Thoracic aorta (tissue), 2 donors: Measurements from ENCODE around the gene OLFM1. TPM values are rescaled to one million over a fixed set of nuclear protein-coding genes. Genes with fewer than 3 reads are reported as not detected.

Experiments used
- ATAC-seq: fragments of 150-250 bp; one replicate; pipeline ENCODE4 v1.8.0; 2017; ENCODE audit warnings: low read depth; ENCODE audit not compliant: insufficient number of reproducible peaks, low FRiP score
- DNase-seq: peaks from one replicate; pipeline ENCODE4 v3.0.0-alpha.2; 2020; ENCODE audit warnings: low spot score
- H3K27ac ChIP-seq, 2 donors: fragments of 200-600 bp; sonication (generic); 1 replicate in 1 of 2; 2 replicates in 1 of 2; pipeline ENCODE4 v1.5.1; 2016; ENCODE audit warnings: mild to moderate bottlenecking in 2 of 2, moderate library complexity in 2 of 2
- H3K27me3 ChIP-seq: fragments of 200-600 bp; sonication (generic); replicated peaks from 2 replicates; pipeline ENCODE4 v1.6.0; 2016; ENCODE audit warnings: mild to moderate bottlenecking; ENCODE audit not compliant: insufficient read depth
- H3K36me3 ChIP-seq: fragments of 200-600 bp; sonication (generic); one replicate; pipeline ENCODE4 v1.5.1; 2016
- H3K4me1 ChIP-seq, 2 donors: fragments of 200-600 bp; sonication (generic); 1 replicate in 1 of 2; 2 replicates in 1 of 2; pipeline versions ENCODE4 v1.5.1 to v1.6.0; 2016; ENCODE audit warnings: low read depth in 2 of 2, mild to moderate bottlenecking in 1 of 2; ENCODE audit not compliant: control insufficient read depth in 1 of 2
- H3K4me3 ChIP-seq: fragments of 200-600 bp; sonication (generic); 2 replicates; pipeline ENCODE4 v1.5.1; 2016; ENCODE audit warnings: mild to moderate bottlenecking
- H3K9me3 ChIP-seq: fragments of 200-600 bp; sonication (generic); 2 replicates; pipeline ENCODE4 v1.5.1; 2016
- CTCF ChIP-seq: fragments of 200-600 bp; sonication (generic); IDR thresholded peaks from one replicate; pipeline ENCODE4 v1.5.1; 2019; ENCODE audit warnings: antibody characterized with exemption
- total RNA-seq, 2 donors: library from RNA; depleted of rRNA; stranded (reverse); fragments of >200 nt; gene quantifications; one replicate each; pipeline versions ENCODE4 v1.1.0 to v1.2.3, GENCODE V29; 2016

OLFM1 gene
- total RNA-seq, 2 donors from 2014 or later = 14.5 to 24.5 TPM

GRCh38 chr9:135087899-135088347 is 455 bp downstream of the OLFM1 start:
- Histone ChIP-seq H3K4me3 (peak overlapping the region; percentile 61), H3K27me3 (no peaks in the 10 kb centered on the region), H3K4me1 (peaks cover 6 to 27% of the 10 kb centered on the region in 2 donors), H3K36me3 (no peaks in the 10 kb centered on the region), H3K27ac (no peak overlapping the region), H3K9me3 (no peaks in the 10 kb centered on the region)
- no peak for TF ChIP-seq CTCF
- ATAC-seq (no peak), DNase-seq (no peak)

- Histone ChIP-seq H3K4me3 (peak overlapping the region; percentile 61), H3K27me3 (no peaks in the 10 kb centered on the region), H3K9me3 (no peaks in the 10 kb centered on the region), H3K4me1 (peaks cover 6 to 27% of the 10 kb centered on the region in 2 donors), H3K36me3 (no peaks in the 10 kb centered on the region), H3K27ac (no peak overlapping the region)
- ATAC-seq (no peak), DNase-seq (no peak)
- TF ChIP-seq CTCF = no peak
Observed at GRCh38 chr9:135088348-135088978, 995 bp downstream of the OLFM1 start.

- no peaks in the 10 kb centered on the region for H3K9me3 ChIP-seq
- no peak overlapping the region for H3K27ac ChIP-seq
- TF ChIP-seq CTCF = no peak
- DNase-seq = no peak
- no peaks in the 10 kb centered on the region for H3K36me3 ChIP-seq
- peak overlapping the region; percentile 61 for H3K4me3 ChIP-seq
- ATAC-seq = no peak
- H3K27me3 ChIP-seq = no peaks in the 10 kb centered on the region
- H3K4me1 ChIP-seq = peaks cover 6 to 27% of the 10 kb centered on the region in 2 donors
Observed at GRCh38 chr9:135088979-135089847, 1.7 kb downstream of the OLFM1 start.

- no peak overlapping the region for H3K4me3 ChIP-seq
- H3K4me1 ChIP-seq = peaks cover 6 to 27% of the 10 kb centered on the region in 2 donors
- DNase-seq (no peak), ATAC-seq (no peak)
- H3K27ac ChIP-seq = no peak overlapping the region
- no peaks in the 10 kb centered on the region for H3K36me3 ChIP-seq
- no peaks in the 10 kb centered on the region for H3K9me3 ChIP-seq
- TF ChIP-seq CTCF = no peak
- H3K27me3 ChIP-seq = no peaks in the 10 kb centered on the region
Observed at GRCh38 chr9:135090081-135090480, 2.6 kb downstream of the OLFM1 start.

- Histone ChIP-seq H3K27ac (no peak overlapping the region), H3K27me3 (no peaks in the 10 kb centered on the region), H3K4me1 (peaks cover 6 to 27% of the 10 kb centered on the region in 2 donors), H3K4me3 (no peak overlapping the region), H3K36me3 (no peaks in the 10 kb centered on the region), H3K9me3 (no peaks in the 10 kb centered on the region)
- TF ChIP-seq CTCF = no peak
- ATAC-seq = no peak
- no peak for DNase-seq
Observed at GRCh38 chr9:135090547-135090946, 3.1 kb downstream of the OLFM1 start.
